B cell (primary cell): ENCODE data around the gene RPL37A. TPM values are rescaled to one million over a fixed set of nuclear protein-coding genes. Genes with fewer than 3 reads are reported as not detected.

Source experiments
- ATAC-seq: fragments of 200-7000 bp; cut with Tn5 transposase; one replicate; pipeline ENCODE4 v1.10.0; 2021; ENCODE audit warnings: low read depth, mild to moderate bottlenecking, moderate number of reproducible peaks, moderate library complexity
- CTCF ChIA-PET: fragments of 350-600 bp; sonication (Branson Sonifier 250); formaldehyde crosslinking; loops from one replicate; lab custom pipeline; 2021; ENCODE audit warnings: antibody characterized with exemption, inconsistent platforms; lab: Charles Lee
- POLR2A ChIA-PET: fragments of 350-600 bp; sonication (Branson Sonifier 250); formaldehyde crosslinking; loops from one replicate; lab custom pipeline; 2021; ENCODE audit warnings: antibody characterized with exemption; lab: Charles Lee
- DNase-seq: peaks from one replicate; pipeline ENCODE4 v3.0.0; 2013
- H2AFZ ChIP-seq: 2 replicates; pipeline ENCODE4 v1.6.1; 2012; ENCODE audit warnings: mild to moderate bottlenecking, low read depth, low read length; ENCODE audit not compliant: insufficient read depth, poor library complexity, severe bottlenecking
- H3K27ac ChIP-seq, 2 donors: 1 replicate in 1 of 2; 2 replicates in 1 of 2; pipeline ENCODE4 v1.5.1; 2012 to 2013; ENCODE audit warnings: low read length in 2 of 2, mild to moderate bottlenecking in 2 of 2, moderate library complexity in 1 of 2
- H3K27me3 ChIP-seq, 4 experiments: fragments of 200-600 bp in 1 of 4; sonication (generic) in 1 of 4; replicated peaks in 1 of 4; 1 replicate in 2 of 4; 2 replicates in 2 of 4; pipeline versions ENCODE4 v1.6.1 to v1.7.0; 2013 to 2016; ENCODE audit warnings: low read length in 3 of 4, mild to moderate bottlenecking in 2 of 4, mixed read lengths in 1 of 4, moderate library complexity in 1 of 4; ENCODE audit not compliant: insufficient read depth in 4 of 4, control insufficient read depth in 3 of 4; ENCODE audit errors: control extremely low read depth in 1 of 4
- H3K36me3 ChIP-seq, 2 experiments: replicated peaks in 1 of 2; 1 replicate in 1 of 2; 2 replicates in 1 of 2; pipeline versions ENCODE4 v1.6.1 to v1.7.1; 2013; ENCODE audit warnings: low read length in 1 of 2; ENCODE audit not compliant: insufficient read depth in 2 of 2, control insufficient read depth in 1 of 2; ENCODE audit errors: control extremely low read depth in 1 of 2, extremely low read depth in 1 of 2
- H3K4me1 ChIP-seq, 2 donors: fragments of 200-600 bp in 1 of 2; sonication (generic) in 1 of 2; 1 replicate in 1 of 2; 2 replicates in 1 of 2; pipeline versions ENCODE4 v1.5.1 to v1.6.1; 2013 to 2017; ENCODE audit warnings: low read length in 2 of 2; ENCODE audit not compliant: control insufficient read depth in 2 of 2, insufficient read depth in 2 of 2
- H3K4me2 ChIP-seq: replicated peaks from 2 replicates; pipeline ENCODE3; 2012; ENCODE audit warnings: mild to moderate bottlenecking, low read depth, low read length; ENCODE audit not compliant: poor library complexity, severe bottlenecking
- H3K4me3 ChIP-seq, 5 experiments: fragments of 200-600 bp in 1 of 5; sonication (generic) in 1 of 5; 1 replicate in 3 of 5; 2 replicates in 2 of 5; pipeline versions ENCODE4 v1.5.1 to v1.7.0; 2011 to 2016; ENCODE audit warnings: low read length in 4 of 5, mild to moderate bottlenecking in 4 of 5, low read depth in 2 of 5, control low read depth in 1 of 5, moderate library complexity in 1 of 5; ENCODE audit not compliant: insufficient read depth in 1 of 5; ENCODE audit errors: control extremely low read depth in 1 of 5, extremely low read depth in 1 of 5
- H3K79me2 ChIP-seq: fragments of 200-600 bp; sonication (generic); one replicate; pipeline ENCODE4 v1.6.0; 2016; ENCODE audit warnings: low read length; ENCODE audit not compliant: control insufficient read depth, insufficient read depth
- H3K9ac ChIP-seq: fragments of 200-600 bp; sonication (generic); 2 replicates; pipeline ENCODE4 v1.6.1; 2017; ENCODE audit warnings: mild to moderate bottlenecking, low read length, moderate library complexity
- H3K9me3 ChIP-seq, 3 donors: one replicate each; pipeline versions ENCODE4 v1.6.1 to v1.7.1; 2013; ENCODE audit warnings: low read length in 2 of 3; ENCODE audit not compliant: control insufficient read depth in 2 of 3, insufficient read depth in 1 of 3; ENCODE audit errors: control extremely low read depth in 1 of 3
- H4K20me1 ChIP-seq: 2 replicates; pipeline ENCODE4 v1.6.0; 2012; ENCODE audit warnings: mild to moderate bottlenecking, low read length; ENCODE audit not compliant: insufficient read depth, control insufficient read depth, poor library complexity, severe bottlenecking
- H3K27ac Mint-ChIP-seq: one replicate; pipeline ENCODE4 v1.8.0; 2021; ENCODE audit warnings: mixed read lengths
- H3K27me3 Mint-ChIP-seq: one replicate; pipeline ENCODE4 v1.8.0; 2021; ENCODE audit warnings: mixed read lengths
- H3K4me1 Mint-ChIP-seq: one replicate; pipeline ENCODE4 v1.8.0; 2021; ENCODE audit warnings: mixed read lengths
- H3K4me3 Mint-ChIP-seq: one replicate; pipeline ENCODE4 v1.8.0; 2021; ENCODE audit warnings: mixed read lengths
- H3K9me3 Mint-ChIP-seq: one replicate; pipeline ENCODE4 v1.8.0; 2022; ENCODE audit warnings: mixed read lengths; ENCODE audit not compliant: insufficient read depth
- CTCF ChIP-seq: fragments of 200-600 bp; IDR thresholded peaks from one replicate; pipeline ENCODE4 v1.8.0; 2022; ENCODE audit warnings: antibody characterized with exemption, mild to moderate bottlenecking
- EZH2 ChIP-seq: IDR thresholded peaks from 2 replicates; pipeline ENCODE4 v1.6.1; 2012; ENCODE audit warnings: borderline replicate concordance, low read depth, mild to moderate bottlenecking, moderate library complexity, low read length; ENCODE audit not compliant: insufficient read depth, poor library complexity, severe bottlenecking
- WGBS: methylation state at CpG from one replicate; pipeline ENCODE4 v1.1.5; 2013; ENCODE audit warnings: missing lambda C conversion rate; ENCODE audit not compliant: insufficient coverage; 5-methylcytosine and 5-hydroxymethylcytosine counted together
- intact Hi-C: fragments of 100-400 bp; cut with micrococcal nuclease; formaldehyde crosslinking; loops from one replicate; pipeline ENCODE4 v1.10.0; 2022
- polyA plus RNA-seq: library from polyadenylated mRNA; depleted of rRNA; stranded (reverse); fragments of >200 nt; gene quantifications from 2 replicates; pipeline ENCODE4 v1.2.3, GENCODE V29; 2012
- total RNA-seq, 2 donors: library from RNA; stranded (reverse); fragments of 120-200 nt in 1 of 2; gene quantifications; 1 replicate in 1 of 2; 2 replicates in 1 of 2; pipeline versions ENCODE4 v1.2.3 to v1.2.4, GENCODE V29; 2013 to 2022

Gene RPL37A
- total and polyA plus RNA-seq, 2 donors (not counting 1 experiment from before 2014, with no cell fraction given): 1,571 to 3,456 TPM

- no peaks in the 10 kb centered on the region for H3K9me3 ChIP-seq
- no peak overlapping the region for H3K9ac ChIP-seq
- Mint-ChIP-seq H3K4me1 (peaks cover 6% of the 10 kb centered on the region), H3K9me3 (no peaks in the 10 kb centered on the region), H3K27ac (no peak overlapping the region), H3K4me3 (no peak overlapping the region), H3K27me3 (no peaks in the 10 kb centered on the region)
- no peaks in the 10 kb centered on the region for H4K20me1 ChIP-seq
- no peak overlapping the region for H3K27ac ChIP-seq
- peaks cover 0 to 5% of the 10 kb centered on the region in 2 donors for H3K4me1 ChIP-seq
- no peak for DNase-seq
- no peaks in the 10 kb centered on the region for H3K27me3 ChIP-seq
- ChIA-PET CTCF (no interaction called here), POLR2A (no interaction called here)
- H3K36me3 ChIP-seq: peaks cover 0 to 16% of the 10 kb centered on the region in 2 experiments
- intact Hi-C loops: no loop called here
- TF ChIP-seq EZH2 (no peak), CTCF (no peak)
- no peak overlapping the region for H2AFZ ChIP-seq
- no peaks in the 10 kb centered on the region for H3K79me2 ChIP-seq
- H3K4me2 ChIP-seq: no peak overlapping the region
- H3K4me3 ChIP-seq: no peak overlapping the region
- ATAC-seq: no peak
- 100% methylated on average over 2 of the region's 7 CpGs for WGBS
These were observed 12.4 kb upstream of the RPL37A start for GRCh38 chr2:216486271-216486670.

- no peak overlapping the region for H3K27ac ChIP-seq
- Mint-ChIP-seq H3K4me3 (no peak overlapping the region), H3K9me3 (no peaks in the 10 kb centered on the region), H3K4me1 (peaks cover 8% of the 10 kb centered on the region), H3K27me3 (no peaks in the 10 kb centered on the region), H3K27ac (no peak overlapping the region)
- H3K36me3 ChIP-seq: peaks cover 0 to 16% of the 10 kb centered on the region in 2 experiments
- no peak overlapping the region for H3K4me3 ChIP-seq
- no peak for DNase-seq
- no peaks in the 10 kb centered on the region for H3K27me3 ChIP-seq
- no peak for ATAC-seq
- ChIA-PET POLR2A (no interaction called here), CTCF (no interaction called here)
- no peaks in the 10 kb centered on the region for H3K9me3 ChIP-seq
- WGBS: 48% methylated on average over 4 of the region's 4 CpGs
- H3K79me2 ChIP-seq: no peaks in the 10 kb centered on the region
- no peak overlapping the region for H3K4me2 ChIP-seq
- H2AFZ ChIP-seq: no peak overlapping the region
- TF ChIP-seq CTCF (no peak), EZH2 (no peak)
- H3K9ac ChIP-seq: no peak overlapping the region
- H4K20me1 ChIP-seq: no peaks in the 10 kb centered on the region
- intact Hi-C loops: no loop called here
- H3K4me1 ChIP-seq: peaks cover 2 to 8% of the 10 kb centered on the region in 2 donors
These were observed 11.9 kb upstream of the RPL37A start for GRCh38 chr2:216486708-216487107.
